ENCODE data around the gene ACMSD.

DNA sequence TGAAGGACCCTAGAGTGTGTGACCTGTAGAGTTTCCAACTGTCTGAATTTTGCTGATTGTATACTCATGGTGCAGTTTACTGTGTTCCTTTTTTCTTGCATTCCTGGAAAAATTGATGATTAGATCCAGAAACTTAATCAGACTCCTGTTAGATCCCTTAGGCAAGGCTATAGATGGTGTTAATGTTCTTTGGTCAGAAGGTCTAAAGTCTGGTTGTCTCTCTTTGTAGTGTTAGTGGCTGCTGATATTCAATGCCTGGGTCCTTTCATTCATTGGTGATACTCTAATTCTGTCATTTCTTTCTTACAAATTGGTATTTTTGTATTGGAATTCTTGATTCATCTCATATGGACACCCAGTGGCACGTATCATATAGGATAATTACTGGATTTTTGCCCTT, 86.5 kb downstream of the ACMSD start:
- TF ChIP-seq, protein P1, sequence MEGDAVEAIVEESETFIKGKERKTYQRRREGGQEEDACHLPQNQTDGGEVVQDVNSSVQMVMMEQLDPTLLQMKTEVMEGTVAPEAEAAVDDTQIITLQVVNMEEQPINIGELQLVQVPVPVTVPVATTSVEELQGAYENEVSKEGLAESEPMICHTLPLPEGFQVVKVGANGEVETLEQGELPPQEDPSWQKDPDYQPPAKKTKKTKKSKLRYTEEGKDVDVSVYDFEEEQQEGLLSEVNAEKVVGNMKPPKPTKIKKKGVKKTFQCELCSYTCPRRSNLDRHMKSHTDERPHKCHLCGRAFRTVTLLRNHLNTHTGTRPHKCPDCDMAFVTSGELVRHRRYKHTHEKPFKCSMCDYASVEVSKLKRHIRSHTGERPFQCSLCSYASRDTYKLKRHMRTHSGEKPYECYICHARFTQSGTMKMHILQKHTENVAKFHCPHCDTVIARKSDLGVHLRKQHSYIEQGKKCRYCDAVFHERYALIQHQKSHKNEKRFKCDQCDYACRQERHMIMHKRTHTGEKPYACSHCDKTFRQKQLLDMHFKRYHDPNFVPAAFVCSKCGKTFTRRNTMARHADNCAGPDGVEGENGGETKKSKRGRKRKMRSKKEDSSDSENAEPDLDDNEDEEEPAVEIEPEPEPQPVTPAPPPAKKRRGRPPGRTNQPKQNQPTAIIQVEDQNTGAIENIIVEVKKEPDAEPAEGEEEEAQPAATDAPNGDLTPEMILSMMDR (IDR thresholded peaks at IDR 0.05; ENCODE audit: low read length), result no peak
- TF ChIP-seq EZH2 (optimal IDR thresholded peaks at IDR 0.05; ENCODE audit: low read depth, low read length) (no peak), EZH2phosphoT487 (IDR thresholded peaks at IDR 0.05; ENCODE audit: low read length) (no peak)
